8988T (cell line): Measurements from ENCODE around the gene PROX2.

Experiments
- DNase-seq: peaks from one replicate; pipeline ENCODE4 v3.0.0; 2011

PROX2 gene

GRCh38 chr14:74875204-74875603, 741 bp downstream of the PROX2 start:
- no peak for DNase-seq

GRCh38 chr14:74871819-74872218, 4.1 kb downstream of the PROX2 start:
- DNase-seq: no peak

GRCh38 chr14:74868739-74869138, 7.2 kb downstream of the PROX2 start:
- DNase-seq: no peak

GRCh38 chr14:74867673-74868072, 8.3 kb downstream of the PROX2 start:
- DNase-seq: no peak

GRCh38 chr14:74866708-74867389, 9.1 kb downstream of the PROX2 start:
- no peak for DNase-seq

- DNase-seq: no peak
Measured at GRCh38 chr14:74865156-74865555, 10.8 kb downstream of the PROX2 start.

- DNase-seq: no peak
Measured at GRCh38 chr14:74864198-74864597, 11.7 kb downstream of the PROX2 start.

GRCh38 chr14:74863274-74863673, 12.7 kb downstream of the PROX2 start:
- no peak for DNase-seq

GRCh38 chr14:74861734-74862090, 14.2 kb downstream of the PROX2 start:
- DNase-seq: no peak

GRCh38 chr14:74860899-74861733, 14.8 kb downstream of the PROX2 start:
- DNase-seq: peak; percentile 47

GRCh38 chr14:74859757-74860552, 16.0 kb downstream of the PROX2 start:
- DNase-seq: no peak

GRCh38 chr14:74858022-74858421, 17.9 kb downstream of the PROX2 start:
- DNase-seq: no peak

GRCh38 chr14:74856366-74856765, 19.6 kb downstream of the PROX2 start:
- DNase-seq: no peak

- DNase-seq: no peak
Measured at GRCh38 chr14:74855945-74856344, 20.0 kb downstream of the PROX2 start.

- DNase-seq: no peak
Measured at GRCh38 chr14:74855021-74855420, 20.9 kb downstream of the PROX2 start.

- no peak for DNase-seq
Measured at GRCh38 chr14:74853581-74853980, 22.4 kb downstream of the PROX2 start.

GRCh38 chr14:74852922-74853530, 22.9 kb downstream of the PROX2 start:
- no peak for DNase-seq

- no peak for DNase-seq
Measured at GRCh38 chr14:74848768-74849167, 27.2 kb downstream of the PROX2 start.

GRCh38 chr14:74846968-74847665, 28.8 kb downstream of the PROX2 start:
- DNase-seq: no peak

- no peak for DNase-seq
Measured at GRCh38 chr14:74846168-74846567, 29.8 kb downstream of the PROX2 start.

GRCh38 chr14:74843653-74844052, 32.3 kb downstream of the PROX2 start:
- DNase-seq: no peak
